ENCODE measurements around the gene PSMD13. TPM values are rescaled to one million over a fixed set of nuclear protein-coding genes. Genes with fewer than 3 reads are reported as not detected.
"Not testable (repeated sequence)": the region's sequence is repeated elsewhere in the genome, so short reads cannot be mapped to it uniquely, and the experiment has no call there.

PSMD13 gene
- total RNA-seq, 1 donor from 2014 or later, result 258 TPM

DNA sequence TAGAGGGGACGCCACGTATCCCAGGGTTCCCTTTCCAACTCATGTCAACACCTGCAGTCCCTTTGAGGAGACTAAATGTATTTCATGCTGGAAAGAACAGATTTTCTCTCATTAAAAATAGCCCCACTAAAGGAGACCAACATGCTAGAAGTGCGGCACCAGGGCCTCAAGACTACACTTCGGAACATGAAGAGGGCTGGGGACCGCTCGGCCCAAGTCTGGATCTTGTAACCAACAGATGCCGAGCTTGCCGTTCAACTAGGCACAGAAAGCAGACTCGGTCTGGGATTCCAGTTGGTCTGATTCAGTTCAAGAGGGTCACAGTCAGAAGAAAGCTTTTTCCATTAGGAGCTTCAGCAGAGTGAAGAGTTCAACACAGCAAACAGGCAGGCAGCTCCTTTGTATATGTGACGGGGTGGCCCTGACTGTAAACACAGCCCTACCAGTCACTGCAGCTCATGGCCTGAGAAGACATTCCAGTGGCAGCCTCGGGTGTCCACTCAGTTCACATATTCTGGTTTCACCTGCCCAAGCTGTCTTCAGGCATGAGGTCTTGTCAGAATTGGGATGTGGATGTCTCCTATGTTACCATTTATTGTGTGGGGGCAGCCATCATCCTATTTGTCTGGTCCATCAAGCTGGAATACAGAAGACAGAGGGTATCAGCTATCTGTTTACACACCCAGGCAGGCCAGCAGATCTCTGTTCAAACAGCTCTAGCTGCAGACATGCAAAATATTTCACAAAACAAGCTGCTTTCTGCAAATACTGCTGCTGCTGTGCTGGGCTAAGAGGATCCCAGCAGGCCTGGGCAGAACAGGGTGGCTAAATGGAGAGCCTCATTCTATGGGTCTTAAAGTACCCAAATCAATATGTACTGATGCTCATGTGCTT lies 20.4 kb upstream of the PSMD13 start:
- H3K36me3 Mint-ChIP-seq (ENCODE audit: low read depth), result peaks cover 48% of the 10 kb centered on the region
- intact Hi-C loops (cut with micrococcal nuclease), result no loop called here
- peaks cover 6% of the 10 kb centered on the region for H3K4me1 Mint-ChIP-seq (ENCODE audit: low read depth)
- H3K27ac Mint-ChIP-seq, result no peak overlapping the region
- DNase-seq (ENCODE audit: low spot score), result no peak
- no peaks in the 10 kb centered on the region for H3K9me3 Mint-ChIP-seq
- H3K4me3 Mint-ChIP-seq (ENCODE audit: low read depth), result no peak overlapping the region
- no peaks in the 10 kb centered on the region for H3K27me3 Mint-ChIP-seq (ENCODE audit: low read depth)

- Mint-ChIP-seq H3K27me3 (ENCODE audit: low read depth) (no peaks in the 10 kb centered on the region), H3K27ac (no peak overlapping the region), H3K36me3 (ENCODE audit: low read depth) (peaks cover 35% of the 10 kb centered on the region), H3K4me3 (ENCODE audit: low read depth) (no peak overlapping the region), H3K9me3 (no peaks in the 10 kb centered on the region), H3K4me1 (ENCODE audit: low read depth) (peaks cover 6% of the 10 kb centered on the region)
- no peak for DNase-seq (ENCODE audit: low spot score)
- intact Hi-C loops (cut with micrococcal nuclease), result no loop called here
Measured at GRCh38 chr11:217704-218103, 19.1 kb upstream of the PSMD13 start.

DNA sequence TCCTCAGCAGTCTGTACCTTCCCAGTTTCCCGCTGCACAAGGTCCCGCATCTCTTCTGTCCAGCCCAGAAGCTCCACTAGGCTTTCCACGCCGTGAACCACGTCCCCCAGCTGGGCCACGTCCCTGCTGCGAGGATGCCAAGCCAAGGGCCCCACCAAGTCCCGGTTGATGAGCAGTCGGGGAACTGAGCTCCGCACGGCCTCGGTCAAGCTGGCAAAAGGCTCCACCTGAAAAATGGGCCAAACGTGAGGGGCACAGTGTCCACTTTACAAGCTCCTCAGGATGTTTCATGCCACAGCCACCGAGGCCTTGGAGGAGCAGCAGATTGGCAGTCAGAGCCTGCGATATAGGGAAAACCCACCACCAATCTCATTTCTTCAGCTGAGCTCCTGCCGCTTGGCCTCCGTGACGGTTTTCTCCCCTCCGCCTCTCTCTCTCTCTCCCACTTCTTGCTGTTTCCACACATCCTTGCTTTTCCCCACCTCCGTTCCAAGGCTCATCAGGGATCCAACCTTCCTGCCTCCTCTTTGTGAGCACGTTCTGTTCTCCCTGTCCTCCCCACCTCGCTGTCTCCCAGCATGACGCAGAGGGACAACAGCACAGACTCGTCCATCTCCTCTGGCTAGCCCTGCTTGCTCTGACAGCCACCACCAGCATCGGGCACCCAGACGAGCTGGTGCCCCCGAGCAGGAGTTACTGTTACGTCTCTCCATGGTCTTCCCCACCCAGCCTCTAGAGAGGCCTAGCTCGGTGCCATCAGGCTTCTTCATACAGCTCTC lies 17.8 kb upstream of the PSMD13 start:
- no peaks in the 10 kb centered on the region for H3K9me3 Mint-ChIP-seq
- H3K27me3 Mint-ChIP-seq (ENCODE audit: low read depth), result no peaks in the 10 kb centered on the region
- no peak overlapping the region for H3K27ac Mint-ChIP-seq
- peaks cover 30% of the 10 kb centered on the region for H3K36me3 Mint-ChIP-seq (ENCODE audit: low read depth)
- intact Hi-C loops (cut with micrococcal nuclease), result no loop called here
- DNase-seq (ENCODE audit: low spot score), result no peak
- peaks cover 6% of the 10 kb centered on the region for H3K4me1 Mint-ChIP-seq (ENCODE audit: low read depth)
- no peak overlapping the region for H3K4me3 Mint-ChIP-seq (ENCODE audit: low read depth)

GRCh38 chr11:220641-221215 lies 16.0 kb upstream of the PSMD13 start:
- H3K4me3 Mint-ChIP-seq (ENCODE audit: low read depth); H3K27ac Mint-ChIP-seq; H3K4me1 Mint-ChIP-seq (ENCODE audit: low read depth); H3K9me3 Mint-ChIP-seq; DNase-seq (ENCODE audit: low spot score); H3K27me3 Mint-ChIP-seq (ENCODE audit: low read depth); intact Hi-C loops (cut with micrococcal nuclease): not testable (repeated sequence)
- peaks cover 15% of the 10 kb centered on the region for H3K36me3 Mint-ChIP-seq (ENCODE audit: low read depth)

DNA sequence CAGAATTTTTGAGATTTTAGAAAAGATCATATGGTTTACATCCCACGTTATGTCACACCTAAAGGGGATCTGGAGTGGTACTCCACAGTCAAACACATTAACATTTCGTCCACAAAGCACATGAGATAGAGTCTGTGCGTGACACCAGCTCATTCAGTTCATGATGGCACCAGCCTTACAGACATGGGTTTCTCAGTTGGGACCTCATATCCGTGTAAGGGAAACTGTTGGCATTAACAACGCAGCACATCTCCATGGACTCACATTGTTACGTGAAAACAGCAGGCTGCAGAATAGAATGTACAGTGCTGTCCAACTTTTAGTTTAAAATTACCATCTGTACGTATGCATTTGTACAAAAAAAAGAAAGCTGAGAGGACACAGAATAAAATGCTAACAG lies 15.2 kb upstream of the PSMD13 start:
- H3K4me3 Mint-ChIP-seq (ENCODE audit: low read depth), result no peak overlapping the region

GRCh38 chr11:221998-222789 lies 14.6 kb upstream of the PSMD13 start:
- no peaks in the 10 kb centered on the region for H3K9me3 Mint-ChIP-seq
- peaks cover 8% of the 10 kb centered on the region for H3K36me3 Mint-ChIP-seq (ENCODE audit: low read depth)
- H3K4me1 Mint-ChIP-seq (ENCODE audit: low read depth), result peaks cover 12% of the 10 kb centered on the region
- H3K27me3 Mint-ChIP-seq (ENCODE audit: low read depth), result no peaks in the 10 kb centered on the region
- intact Hi-C loops (cut with micrococcal nuclease), result no loop called here
- no peak for DNase-seq (ENCODE audit: low spot score)
- no peak overlapping the region for H3K27ac Mint-ChIP-seq
- no peak overlapping the region for H3K4me3 Mint-ChIP-seq (ENCODE audit: low read depth)

More for the DNA sequence above, 15.2 kb upstream of the PSMD13 start:
- Mint-ChIP-seq H3K9me3 (no peaks in the 10 kb centered on the region), H3K27me3 (ENCODE audit: low read depth) (no peaks in the 10 kb centered on the region), H3K27ac (no peak overlapping the region), H3K4me1 (ENCODE audit: low read depth) (peaks cover 12% of the 10 kb centered on the region), H3K36me3 (ENCODE audit: low read depth) (peaks cover 8% of the 10 kb centered on the region)
- DNase-seq (ENCODE audit: low spot score), result no peak
- intact Hi-C loops (cut with micrococcal nuclease), result no loop called here

DNA sequence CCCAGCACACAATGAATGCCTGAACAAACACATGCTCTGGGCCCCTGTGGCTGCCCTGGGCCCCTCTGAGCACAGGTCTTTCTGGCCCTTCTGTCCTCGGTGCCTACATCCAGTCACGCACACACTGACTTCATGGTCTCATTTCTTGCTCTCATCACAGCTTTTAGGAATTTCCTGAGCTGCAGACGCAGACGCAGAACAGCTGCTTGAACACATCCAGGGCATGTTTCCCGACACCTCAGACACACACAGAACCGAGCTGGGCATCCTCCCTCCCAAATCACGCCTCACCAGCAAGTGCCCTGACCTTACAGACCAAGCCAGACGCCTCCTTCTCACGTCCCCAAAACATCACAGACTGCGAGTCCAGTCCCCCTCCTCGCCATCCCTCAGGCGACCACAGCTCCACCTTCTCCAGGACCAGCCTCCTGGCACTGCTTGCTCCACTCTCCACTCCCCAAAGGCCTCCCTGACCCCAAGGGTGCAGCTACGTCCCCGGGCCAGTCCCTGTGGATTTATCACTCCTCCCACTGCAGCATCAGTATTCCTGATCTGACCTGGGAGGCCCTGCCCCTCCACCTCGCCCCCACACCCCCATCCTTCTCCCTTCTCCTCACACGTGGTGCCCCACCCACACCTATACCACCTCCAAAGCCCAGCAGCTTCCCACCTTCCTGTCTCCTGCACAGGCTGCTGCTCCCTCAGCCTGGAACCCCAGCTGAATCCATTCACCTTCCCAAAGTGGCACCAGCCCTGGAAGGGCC lies 13.6 kb upstream of the PSMD13 start:
- Mint-ChIP-seq H3K27ac (no peak overlapping the region), H3K9me3 (no peaks in the 10 kb centered on the region), H3K36me3 (ENCODE audit: low read depth) (peaks cover 8% of the 10 kb centered on the region), H3K27me3 (ENCODE audit: low read depth) (no peaks in the 10 kb centered on the region), H3K4me1 (ENCODE audit: low read depth) (peaks cover 7% of the 10 kb centered on the region), H3K4me3 (ENCODE audit: low read depth) (no peak overlapping the region)
- intact Hi-C loops (cut with micrococcal nuclease), result no loop called here
- no peak for DNase-seq (ENCODE audit: low spot score)

- no peak for DNase-seq (ENCODE audit: low spot score)
- Mint-ChIP-seq H3K36me3 (ENCODE audit: low read depth) (peaks cover 11% of the 10 kb centered on the region), H3K4me3 (ENCODE audit: low read depth) (no peak overlapping the region), H3K9me3 (no peaks in the 10 kb centered on the region), H3K27ac (no peak overlapping the region), H3K4me1 (ENCODE audit: low read depth) (peaks cover 10% of the 10 kb centered on the region), H3K27me3 (ENCODE audit: low read depth) (no peaks in the 10 kb centered on the region)
- intact Hi-C loops (cut with micrococcal nuclease), result no loop called here
Measured at GRCh38 chr11:223884-224283, 12.9 kb upstream of the PSMD13 start.

GRCh38 chr11:224424-224823 lies 12.4 kb upstream of the PSMD13 start:
- intact Hi-C loops (cut with micrococcal nuclease), result no loop called here
- Mint-ChIP-seq H3K4me1 (ENCODE audit: low read depth) (peaks cover 10% of the 10 kb centered on the region), H3K27ac (no peak overlapping the region), H3K36me3 (ENCODE audit: low read depth) (peaks cover 11% of the 10 kb centered on the region), H3K9me3 (no peaks in the 10 kb centered on the region), H3K27me3 (ENCODE audit: low read depth) (no peaks in the 10 kb centered on the region), H3K4me3 (ENCODE audit: low read depth) (no peak overlapping the region)
- DNase-seq (ENCODE audit: low spot score), result no peak

- no peak overlapping the region for H3K27ac Mint-ChIP-seq
- H3K4me1 Mint-ChIP-seq (ENCODE audit: low read depth), result peaks cover 10% of the 10 kb centered on the region
- intact Hi-C loops (cut with micrococcal nuclease), result no loop called here
- DNase-seq (ENCODE audit: low spot score), result no peak
- H3K36me3 Mint-ChIP-seq (ENCODE audit: low read depth), result peaks cover 14% of the 10 kb centered on the region
- H3K4me3 Mint-ChIP-seq (ENCODE audit: low read depth), result no peak overlapping the region
- H3K27me3 Mint-ChIP-seq (ENCODE audit: low read depth), result no peaks in the 10 kb centered on the region
- H3K9me3 Mint-ChIP-seq, result no peaks in the 10 kb centered on the region
Measured at GRCh38 chr11:225734-226453, 10.9 kb upstream of the PSMD13 start.

GRCh38 chr11:227824-228379 lies 8.9 kb upstream of the PSMD13 start:
- Mint-ChIP-seq H3K36me3 (ENCODE audit: low read depth) (peaks cover 10% of the 10 kb centered on the region), H3K27ac (peak overlapping the region; percentile 65), H3K27me3 (ENCODE audit: low read depth) (no peaks in the 10 kb centered on the region), H3K4me3 (ENCODE audit: low read depth) (no peak overlapping the region), H3K4me1 (ENCODE audit: low read depth) (peaks cover 10% of the 10 kb centered on the region), H3K9me3 (no peaks in the 10 kb centered on the region)
- intact Hi-C loops (cut with micrococcal nuclease), result no loop called here
- DNase-seq (ENCODE audit: low spot score), result no peak
